ENCODE results near the gene IKZF5.
A peak's percentile ranks its signal among the peaks of the same experiment; 100 is the strongest.

GRCh38 chr10:123008355-123009104, at the start of gene IKZF5, which contains the start of gene ACADSB:
- TF ChIP-seq EP300 (IDR thresholded peaks at IDR 0.05) (no peak), POLR2AphosphoS5 (IDR thresholded peaks at IDR 0.05) (peak; percentile 95 to 98 (median 97))
- TF ChIP-seq, protein P1, sequence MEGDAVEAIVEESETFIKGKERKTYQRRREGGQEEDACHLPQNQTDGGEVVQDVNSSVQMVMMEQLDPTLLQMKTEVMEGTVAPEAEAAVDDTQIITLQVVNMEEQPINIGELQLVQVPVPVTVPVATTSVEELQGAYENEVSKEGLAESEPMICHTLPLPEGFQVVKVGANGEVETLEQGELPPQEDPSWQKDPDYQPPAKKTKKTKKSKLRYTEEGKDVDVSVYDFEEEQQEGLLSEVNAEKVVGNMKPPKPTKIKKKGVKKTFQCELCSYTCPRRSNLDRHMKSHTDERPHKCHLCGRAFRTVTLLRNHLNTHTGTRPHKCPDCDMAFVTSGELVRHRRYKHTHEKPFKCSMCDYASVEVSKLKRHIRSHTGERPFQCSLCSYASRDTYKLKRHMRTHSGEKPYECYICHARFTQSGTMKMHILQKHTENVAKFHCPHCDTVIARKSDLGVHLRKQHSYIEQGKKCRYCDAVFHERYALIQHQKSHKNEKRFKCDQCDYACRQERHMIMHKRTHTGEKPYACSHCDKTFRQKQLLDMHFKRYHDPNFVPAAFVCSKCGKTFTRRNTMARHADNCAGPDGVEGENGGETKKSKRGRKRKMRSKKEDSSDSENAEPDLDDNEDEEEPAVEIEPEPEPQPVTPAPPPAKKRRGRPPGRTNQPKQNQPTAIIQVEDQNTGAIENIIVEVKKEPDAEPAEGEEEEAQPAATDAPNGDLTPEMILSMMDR (IDR thresholded peaks at IDR 0.05), result no peak
